ENCODE results near the gene HECW1. TPM values are rescaled to one million over a fixed set of nuclear protein-coding genes. Genes with fewer than 3 reads are reported as not detected.

Gene HECW1

Small RNA genes within 50 kb of the gene (small RNA-seq; reads per million reads assigned to genes)
- gene MIR3943 (ENCODE audit: low read depth) = 2.0 reads per million
- gene RF00019 (ENCODE audit: low read depth) = not detected
- not detected for gene RNU6-575P (ENCODE audit: low read depth)
- not detected for gene RNU7-35P (ENCODE audit: low read depth)
